Left renal pelvis (tissue), 4 donors: ENCODE results near the gene GALNT17. TPM values are rescaled to one million over a fixed set of nuclear protein-coding genes. Genes with fewer than 3 reads are reported as not detected.

ENCODE experiments used
- DNase-seq, 4 donors: peaks; one replicate each; pipeline ENCODE4 v3.0.0-alpha.2; 2013; ENCODE audit warnings: low read depth in 4 of 4, low spot score in 3 of 4
- polyA plus RNA-seq, 4 donors: library from polyadenylated mRNA; unstranded; fragments of 120-200 nt; gene quantifications; one replicate each; pipeline ENCODE4 v1.2.1, GENCODE V29; 2013; ENCODE audit not compliant: insufficient read length in 4 of 4

The GALNT17 gene
- polyA plus RNA-seq, 4 donors: 4.7 to 33.4 (median 5.6) TPM

- no peak for DNase-seq
Observed at GRCh38 chr7:71372991-71373390, 241.0 kb downstream of the GALNT17 start.

GRCh38 chr7:71377062-71377461, 245.1 kb downstream of the GALNT17 start:
- no peak for DNase-seq

GRCh38 chr7:71377469-71377868, 245.5 kb downstream of the GALNT17 start:
- no peak for DNase-seq

GRCh38 chr7:71384094-71384493, 252.2 kb downstream of the GALNT17 start:
- DNase-seq: no peak

GRCh38 chr7:71385330-71385729, 253.4 kb downstream of the GALNT17 start:
- DNase-seq: no peak

- DNase-seq: no peak
Observed at GRCh38 chr7:71386152-71386785, 254.3 kb downstream of the GALNT17 start.

- no peak for DNase-seq
Observed at GRCh38 chr7:71388181-71388580, 256.2 kb downstream of the GALNT17 start.

- no peak for DNase-seq
Observed at GRCh38 chr7:71389976-71390375, 258.0 kb downstream of the GALNT17 start.

GRCh38 chr7:71393661-71394060, 261.7 kb downstream of the GALNT17 start:
- DNase-seq: no peak

GRCh38 chr7:71402684-71403083, 270.7 kb downstream of the GALNT17 start:
- DNase-seq: no peak

GRCh38 chr7:71403202-71403946, 271.4 kb downstream of the GALNT17 start:
- no peak for DNase-seq

GRCh38 chr7:71404726-71405345, 272.9 kb downstream of the GALNT17 start:
- DNase-seq: no peak

- DNase-seq: no peak
Observed at GRCh38 chr7:71408271-71408670, 276.3 kb downstream of the GALNT17 start.

GRCh38 chr7:71409550-71410157, 277.7 kb downstream of the GALNT17 start:
- DNase-seq: no peak

- DNase-seq: no peak
Observed at GRCh38 chr7:71411475-71411874, 279.5 kb downstream of the GALNT17 start.

GRCh38 chr7:71414490-71414889, 282.5 kb downstream of the GALNT17 start:
- no peak for DNase-seq

GRCh38 chr7:71419546-71420337, 287.8 kb downstream of the GALNT17 start:
- DNase-seq: no peak

GRCh38 chr7:71422104-71422503, 290.2 kb downstream of the GALNT17 start:
- DNase-seq: no peak

- DNase-seq: no peak
Observed at GRCh38 chr7:71424166-71425035, 292.5 kb downstream of the GALNT17 start.

GRCh38 chr7:71429083-71429482, 297.1 kb downstream of the GALNT17 start:
- DNase-seq: no peak
